SK-N-MC (cell line): Measurements from ENCODE around the gene VOPP1.

Experiments
- EZH2 ChIP-seq: fragments of 200-600 bp; sonication (generic); IDR thresholded peaks from one replicate; pipeline ENCODE4 v1.6.1; 2017; ENCODE audit warnings: antibody characterized with exemption
- POLR2AphosphoS5 ChIP-seq: IDR thresholded peaks from 2 replicates; pipeline ENCODE4 v1.6.1; 2012; ENCODE audit warnings: mild to moderate bottlenecking, low read depth, low read length, borderline replicate concordance

- TF ChIP-seq EZH2 = no peak
- no peak for TF ChIP-seq POLR2AphosphoS5
Observed at GRCh38 chr7:55513868-55514267, 58.4 kb downstream of the VOPP1 start.
